ENCODE results near the gene ZDHHC11B.
"Not testable (repeated sequence)": the region's sequence is repeated elsewhere in the genome, so short reads cannot be mapped to it uniquely, and the experiment has no call there.

Gene ZDHHC11B

DNA sequence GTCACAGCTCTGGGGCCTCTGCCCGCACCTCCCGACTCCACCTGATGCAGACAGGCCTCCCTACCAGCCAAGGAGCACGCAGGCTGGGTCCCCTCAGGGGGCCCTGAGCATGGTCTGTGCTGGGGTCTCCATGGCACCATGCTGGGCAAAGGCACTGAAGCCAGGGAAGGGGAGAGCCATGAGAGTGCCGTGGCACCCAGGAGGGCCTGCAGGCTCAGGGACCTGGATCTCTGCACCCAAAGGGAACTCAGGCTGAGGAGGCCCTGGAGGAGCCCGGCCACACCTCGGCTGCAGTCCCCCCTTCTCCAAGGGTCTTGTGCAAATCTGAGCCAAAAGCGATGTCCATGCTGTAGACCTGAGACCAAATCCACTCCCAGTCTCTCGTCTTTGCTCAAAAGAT is 32.5 kb downstream of the ZDHHC11B start:
- not testable (repeated sequence) for DNase-seq

DNA sequence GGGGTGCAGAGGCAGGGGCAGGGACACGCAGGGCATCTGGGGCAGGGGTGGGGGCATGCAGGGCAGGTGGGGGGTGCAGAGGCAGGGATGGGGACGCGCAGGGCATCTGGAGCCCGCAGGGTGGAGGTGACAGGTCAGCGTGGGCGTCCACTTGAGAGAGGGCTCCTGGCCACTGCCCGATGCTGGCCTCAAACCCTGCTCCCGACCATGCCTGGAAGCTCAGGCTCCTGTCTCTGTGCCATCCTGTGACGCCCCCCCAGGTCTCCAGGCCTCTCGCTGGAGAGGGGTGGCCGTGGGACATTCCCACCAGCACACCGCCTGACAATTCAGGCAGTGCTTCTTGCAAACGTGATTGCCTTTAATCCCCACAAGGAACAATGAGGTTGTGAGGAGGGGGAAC is 33.0 kb downstream of the ZDHHC11B start:
- no peak for DNase-seq

DNA sequence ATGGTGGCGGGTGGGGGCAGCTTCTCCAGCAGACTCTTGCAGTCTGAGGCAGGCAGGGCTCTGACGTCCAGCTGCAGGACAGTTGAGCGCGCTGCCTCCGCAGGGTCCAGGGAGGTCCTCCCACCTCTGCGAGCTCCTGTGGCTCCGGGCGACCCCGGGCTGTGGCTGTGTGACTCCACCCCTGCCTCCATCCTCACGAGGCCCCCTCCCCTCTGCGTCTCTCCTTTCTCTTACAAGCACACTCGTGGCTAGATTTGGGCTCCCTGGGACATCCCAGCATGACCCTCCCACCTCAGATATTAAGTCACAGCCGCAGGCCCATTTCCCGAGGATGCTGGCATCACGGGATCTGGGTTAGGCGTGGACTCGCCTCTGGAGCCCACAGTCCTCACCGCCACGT is 34.3 kb downstream of the ZDHHC11B start:
- not testable (repeated sequence) for DNase-seq

- no peak for DNase-seq
These were observed 35.3 kb downstream of the ZDHHC11B start for GRCh38 chr5:749101-749670.

GRCh38 chr5:748011-748980 is 36.2 kb downstream of the ZDHHC11B start:
- DNase-seq, result not testable (repeated sequence)

DNA sequence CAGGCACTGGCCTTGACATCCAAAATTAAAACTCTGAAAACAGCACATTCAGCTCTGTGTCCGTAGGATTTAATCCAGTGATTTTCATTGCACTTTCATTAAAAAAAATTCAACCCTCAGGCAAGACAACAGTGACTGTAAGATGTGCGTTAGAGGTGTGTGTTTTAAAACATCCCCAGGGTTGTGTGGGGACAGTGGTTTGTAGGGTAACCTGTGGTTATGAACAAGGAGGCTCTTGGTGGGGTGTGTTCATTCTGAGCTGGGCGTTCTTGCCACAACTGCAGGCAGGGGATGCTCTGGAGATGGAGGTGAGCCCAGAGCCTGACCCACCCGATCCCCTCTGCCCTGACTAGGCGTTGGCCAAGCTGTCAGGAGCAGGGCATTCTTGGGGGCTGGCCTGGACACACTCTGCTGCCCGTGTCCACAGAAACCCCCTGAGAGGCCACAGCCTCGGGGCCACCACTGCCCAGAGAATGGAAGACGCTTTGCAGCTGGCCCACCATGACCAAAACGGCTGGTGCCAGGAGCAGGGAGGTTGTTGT is 37.2 kb downstream of the ZDHHC11B start:
- DNase-seq, result not testable (repeated sequence)

DNA sequence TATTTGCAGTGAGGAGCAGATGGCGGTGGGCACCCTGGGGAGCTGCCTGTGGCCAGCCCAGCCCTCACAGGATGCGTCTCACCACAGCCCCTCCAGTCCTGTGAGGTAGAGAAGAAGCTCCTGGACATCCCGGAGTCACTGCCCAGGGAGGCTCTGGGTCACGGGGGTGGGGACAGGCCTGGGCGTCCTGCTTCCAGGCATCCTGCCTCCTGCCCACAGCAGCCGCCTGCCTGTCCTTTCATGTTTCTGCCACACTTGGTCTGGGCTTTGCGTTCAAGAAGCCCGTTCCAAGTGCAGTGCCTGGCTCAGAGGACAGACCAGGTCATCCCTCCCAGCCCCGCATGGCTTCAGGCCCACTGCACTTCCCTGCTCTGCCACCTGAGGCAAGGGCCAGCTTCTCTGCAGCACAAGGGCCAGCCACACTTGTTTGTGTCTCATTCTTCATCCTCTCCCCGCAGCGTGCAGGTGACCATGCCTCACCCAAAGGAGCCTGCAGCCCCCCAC is 38.2 kb downstream of the ZDHHC11B start:
- DNase-seq, result no peak

- not testable (repeated sequence) for DNase-seq
These were observed 39.0 kb downstream of the ZDHHC11B start for GRCh38 chr5:745272-746142.

- DNase-seq, result not testable (repeated sequence)
These were observed 40.7 kb downstream of the ZDHHC11B start for GRCh38 chr5:743696-744404.

- not testable (repeated sequence) for DNase-seq
These were observed 42.3 kb downstream of the ZDHHC11B start for GRCh38 chr5:742276-742675.

- not testable (repeated sequence) for DNase-seq
These were observed 50.4 kb downstream of the ZDHHC11B start for GRCh38 chr5:734145-734544.

DNA sequence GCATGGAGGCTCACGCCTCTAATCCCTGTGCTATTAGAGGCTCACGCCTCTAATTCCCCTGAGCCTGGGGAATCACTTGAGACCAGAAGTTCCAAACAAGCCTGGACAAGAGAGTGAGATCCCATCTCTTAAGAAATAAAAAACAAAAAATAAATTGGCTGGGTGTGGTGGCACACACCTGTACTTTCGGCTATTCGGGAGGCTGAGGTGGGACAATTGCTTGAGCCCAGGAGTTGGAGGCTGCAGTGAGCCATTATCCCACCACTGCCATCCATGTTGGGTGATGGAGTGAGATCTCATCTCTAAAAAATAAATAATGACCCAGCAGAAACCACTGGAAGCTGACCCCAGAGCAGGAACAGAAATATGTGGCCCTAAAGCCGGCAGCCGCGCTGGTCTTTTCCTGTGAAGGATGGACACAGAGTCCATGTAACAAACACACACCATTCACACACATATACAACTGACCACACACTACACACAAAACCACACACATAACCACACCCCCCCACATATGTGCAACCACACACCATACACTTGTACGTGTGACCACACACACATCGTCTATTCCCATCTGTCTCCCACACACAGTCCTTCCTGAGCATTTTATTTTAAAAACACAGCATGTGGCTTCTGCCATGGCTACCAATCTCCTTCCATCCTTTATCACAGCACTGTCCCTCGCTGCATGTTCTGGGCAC is 51.6 kb downstream of the ZDHHC11B start:
- not testable (repeated sequence) for DNase-seq

- not testable (repeated sequence) for DNase-seq
These were observed 55.3 kb downstream of the ZDHHC11B start for GRCh38 chr5:729225-729624.

DNA sequence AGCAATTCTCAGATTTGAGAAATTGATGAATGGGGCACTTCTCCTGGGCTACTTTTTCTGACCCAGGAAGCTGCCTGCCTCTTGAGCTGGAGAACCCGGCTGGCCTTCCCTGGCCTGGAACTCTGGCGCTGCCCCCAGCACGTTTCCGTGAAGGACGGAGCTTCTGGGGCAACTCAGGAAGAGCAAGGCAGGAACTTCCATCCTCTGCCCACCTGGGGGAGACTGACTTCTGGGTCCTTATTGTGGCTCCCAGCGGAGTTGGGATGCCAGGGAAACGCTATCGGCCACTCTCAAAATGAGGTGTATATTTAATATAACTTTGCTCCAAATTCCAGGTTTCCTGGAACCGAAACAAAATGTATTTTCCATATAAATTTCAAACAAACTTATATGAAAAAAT is 57.4 kb downstream of the ZDHHC11B start:
- not testable (repeated sequence) for DNase-seq

DNA sequence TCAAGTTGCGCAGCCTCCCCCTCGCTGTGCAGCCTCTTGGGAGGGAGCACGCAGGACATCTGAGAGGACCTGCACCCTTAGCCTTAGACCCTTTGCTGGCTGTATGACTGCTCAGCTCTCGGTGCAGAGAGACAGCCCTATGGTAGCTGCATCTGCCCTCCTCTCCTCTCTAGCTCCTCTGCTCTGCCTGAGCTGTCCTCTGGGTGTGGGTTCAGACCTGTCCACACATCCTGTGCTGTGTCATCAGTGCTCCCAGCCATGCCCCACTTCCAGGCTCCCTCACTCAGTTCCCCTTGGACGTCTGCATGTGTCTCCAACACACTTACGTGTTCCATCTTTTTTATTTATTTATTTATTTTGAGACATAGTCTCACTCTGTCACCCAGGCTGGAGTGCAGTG is 60.7 kb downstream of the ZDHHC11B start:
- not testable (repeated sequence) for DNase-seq

- DNase-seq, result not testable (repeated sequence)
These were observed 61.2 kb downstream of the ZDHHC11B start for GRCh38 chr5:723309-723708.

GRCh38 chr5:719379-719778 is 65.2 kb downstream of the ZDHHC11B start:
- DNase-seq, result not testable (repeated sequence)

DNA sequence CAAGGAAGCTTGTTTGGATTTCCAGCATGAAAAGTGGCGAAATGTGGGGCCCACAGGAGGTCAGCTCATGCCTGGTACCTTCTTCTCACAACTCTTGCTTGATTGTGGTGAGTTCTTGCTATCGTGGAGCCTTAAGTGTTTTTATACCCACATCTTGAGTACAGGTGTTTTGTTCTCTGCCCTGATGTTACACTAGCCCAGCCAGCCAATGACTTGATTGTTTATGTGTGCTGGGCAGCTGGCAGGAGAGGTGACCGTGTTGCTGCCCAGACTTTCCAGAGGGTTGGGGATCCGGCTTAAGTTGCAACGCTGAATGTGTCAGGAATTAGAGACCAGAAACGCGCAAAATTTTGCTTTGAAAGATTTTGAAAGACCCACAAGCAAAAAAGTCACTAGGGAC is 67.4 kb downstream of the ZDHHC11B start:
- DNase-seq, result no peak

DNA sequence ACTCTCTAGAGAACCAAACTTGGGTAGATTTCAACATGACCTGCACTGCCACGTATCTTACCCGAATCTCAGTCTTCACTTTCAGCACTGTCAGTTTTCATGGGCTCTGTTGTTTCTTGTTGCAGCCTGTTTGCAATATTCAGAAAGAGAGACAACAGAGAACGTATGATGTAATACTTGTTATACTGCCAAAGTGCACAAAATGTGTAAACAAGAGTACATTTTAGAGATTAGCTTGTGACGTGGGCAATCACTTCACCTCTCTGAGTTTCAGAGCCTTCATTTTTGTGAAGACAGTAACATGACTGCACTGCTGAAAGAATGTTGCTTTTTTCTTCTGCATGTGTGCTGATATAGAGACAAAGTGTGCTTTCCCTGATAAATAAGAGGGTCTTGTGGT is 67.8 kb downstream of the ZDHHC11B start:
- DNase-seq, result not testable (repeated sequence)

DNA sequence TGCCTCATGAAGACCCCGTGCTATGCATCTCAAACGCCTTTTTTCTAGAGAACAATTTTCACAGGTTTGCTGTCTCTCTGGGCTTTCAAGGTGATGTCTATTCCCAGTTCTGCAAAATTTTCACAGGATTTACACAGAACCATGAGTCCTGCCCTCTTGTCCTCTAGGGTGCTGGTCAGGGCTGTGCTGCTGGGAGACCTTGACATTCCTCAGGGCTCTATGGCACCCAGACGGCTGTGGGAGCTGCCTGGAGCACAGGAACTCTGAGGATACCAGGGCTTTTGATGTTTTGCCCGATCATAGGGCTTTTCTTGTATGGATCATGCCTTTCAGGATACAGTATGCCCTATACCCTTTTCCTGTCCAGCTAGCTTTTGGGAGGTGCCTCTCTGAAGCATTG is 68.9 kb downstream of the ZDHHC11B start:
- not testable (repeated sequence) for DNase-seq
